Measurements from ENCODE around the gene EXD3. TPM values are rescaled to one million over a fixed set of nuclear protein-coding genes. Genes with fewer than 3 reads are reported as not detected.

EXD3 gene
- total and polyA plus RNA-seq, 9 of the 15 experiments (the other 6 are each of a cell fraction or from before 2014, with no cell fraction given), result 0.29 to 12.5 (median 3.9) TPM

DNA sequence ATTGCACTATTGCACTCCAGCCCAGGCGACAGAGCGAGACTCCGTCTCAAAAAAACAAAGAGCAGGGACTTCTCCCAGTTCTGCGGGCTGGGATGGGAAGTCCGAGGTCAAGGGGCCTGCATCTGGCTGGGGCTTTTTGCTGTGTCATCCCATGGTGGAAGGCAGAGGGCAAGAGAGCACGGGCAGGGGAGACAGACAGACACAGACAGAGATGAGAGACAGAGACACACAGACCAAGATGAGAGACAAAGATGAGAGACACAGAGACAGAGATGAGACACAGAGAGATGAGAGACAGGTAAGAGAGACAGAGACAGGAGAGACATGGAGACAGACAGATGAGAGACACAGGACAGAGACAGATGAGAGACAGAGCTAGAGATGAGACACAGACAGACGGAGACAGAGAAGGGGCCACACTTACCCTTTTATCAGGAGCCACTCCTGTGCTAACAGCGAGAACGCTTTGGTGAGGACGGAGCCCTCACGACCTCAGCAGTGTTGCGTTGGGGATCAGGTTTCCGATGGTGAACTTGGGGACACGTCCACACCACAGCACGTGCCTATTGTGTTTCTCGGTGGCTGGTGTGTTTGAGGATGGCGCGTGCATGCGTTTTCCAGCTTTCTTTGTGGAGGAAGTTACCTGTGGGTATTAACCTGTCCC, 154.3 kb downstream of the EXD3 start (continued):
- TF ChIP-seq, protein P1, sequence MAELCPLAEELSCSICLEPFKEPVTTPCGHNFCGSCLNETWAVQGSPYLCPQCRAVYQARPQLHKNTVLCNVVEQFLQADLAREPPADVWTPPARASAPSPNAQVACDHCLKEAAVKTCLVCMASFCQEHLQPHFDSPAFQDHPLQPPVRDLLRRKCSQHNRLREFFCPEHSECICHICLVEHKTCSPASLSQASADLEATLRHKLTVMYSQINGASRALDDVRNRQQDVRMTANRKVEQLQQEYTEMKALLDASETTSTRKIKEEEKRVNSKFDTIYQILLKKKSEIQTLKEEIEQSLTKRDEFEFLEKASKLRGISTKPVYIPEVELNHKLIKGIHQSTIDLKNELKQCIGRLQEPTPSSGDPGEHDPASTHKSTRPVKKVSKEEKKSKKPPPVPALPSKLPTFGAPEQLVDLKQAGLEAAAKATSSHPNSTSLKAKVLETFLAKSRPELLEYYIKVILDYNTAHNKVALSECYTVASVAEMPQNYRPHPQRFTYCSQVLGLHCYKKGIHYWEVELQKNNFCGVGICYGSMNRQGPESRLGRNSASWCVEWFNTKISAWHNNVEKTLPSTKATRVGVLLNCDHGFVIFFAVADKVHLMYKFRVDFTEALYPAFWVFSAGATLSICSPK (IDR thresholded peaks at IDR 0.05; ENCODE audit: borderline replicate concordance), result no peak
- TF ChIP-seq CBX8 (IDR thresholded peaks at IDR 0.05; ENCODE audit: borderline replicate concordance, extremely low read depth, low read depth, low read length, poor library complexity, severe bottlenecking) (no peak), RB1 (IDR thresholded peaks at IDR 0.05; ENCODE audit: low read depth) (no peak), ARID2 (IDR thresholded peaks at IDR 0.05) (peak; percentile 28; the same call in 1 of the 2 replicates), NCOA4 (IDR thresholded peaks at IDR 0.05; ENCODE audit: partially characterized antibody) (peak; percentile 86), CBX5 (IDR thresholded peaks at IDR 0.05; ENCODE audit: borderline replicate concordance, low read depth) (no peak), SRSF7 (optimal IDR thresholded peaks at IDR 0.05; ENCODE audit: low read depth, low read length) (no peak), PTBP1 (IDR thresholded peaks at IDR 0.05; ENCODE audit: low read depth, low read length) (no peak), ZNF24 (IDR thresholded peaks at IDR 0.05) (no peak), TAL1 (IDR thresholded peaks at IDR 0.05) (0 out of 2 replicates have a peak, but pooled peaks have one; percentile 32)
- TF ChIP-seq, protein P2, sequence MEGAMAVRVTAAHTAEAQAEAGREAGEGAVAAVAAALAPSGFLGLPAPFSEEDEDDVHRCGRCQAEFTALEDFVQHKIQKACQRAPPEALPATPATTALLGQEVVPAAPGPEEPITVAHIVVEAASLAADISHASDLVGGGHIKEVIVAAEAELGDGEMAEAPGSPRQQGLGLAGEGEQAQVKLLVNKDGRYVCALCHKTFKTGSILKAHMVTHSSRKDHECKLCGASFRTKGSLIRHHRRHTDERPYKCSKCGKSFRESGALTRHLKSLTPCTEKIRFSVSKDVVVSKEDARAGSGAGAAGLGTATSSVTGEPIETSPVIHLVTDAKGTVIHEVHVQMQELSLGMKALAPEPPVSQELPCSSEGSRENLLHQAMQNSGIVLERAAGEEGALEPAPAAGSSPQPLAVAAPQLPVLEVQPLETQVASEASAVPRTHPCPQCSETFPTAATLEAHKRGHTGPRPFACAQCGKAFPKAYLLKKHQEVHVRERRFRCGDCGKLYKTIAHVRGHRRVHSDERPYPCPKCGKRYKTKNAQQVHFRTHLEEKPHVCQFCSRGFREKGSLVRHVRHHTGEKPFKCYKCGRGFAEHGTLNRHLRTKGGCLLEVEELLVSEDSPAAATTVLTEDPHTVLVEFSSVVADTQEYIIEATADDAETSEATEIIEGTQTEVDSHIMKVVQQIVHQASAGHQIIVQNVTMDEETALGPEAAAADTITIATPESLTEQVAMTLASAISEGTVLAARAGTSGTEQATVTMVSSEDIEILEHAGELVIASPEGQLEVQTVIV (CRISPR knock-in tag; IDR thresholded peaks at IDR 0.05; ENCODE audit: borderline replicate concordance), result no peak
- TF ChIP-seq, protein P3, sequence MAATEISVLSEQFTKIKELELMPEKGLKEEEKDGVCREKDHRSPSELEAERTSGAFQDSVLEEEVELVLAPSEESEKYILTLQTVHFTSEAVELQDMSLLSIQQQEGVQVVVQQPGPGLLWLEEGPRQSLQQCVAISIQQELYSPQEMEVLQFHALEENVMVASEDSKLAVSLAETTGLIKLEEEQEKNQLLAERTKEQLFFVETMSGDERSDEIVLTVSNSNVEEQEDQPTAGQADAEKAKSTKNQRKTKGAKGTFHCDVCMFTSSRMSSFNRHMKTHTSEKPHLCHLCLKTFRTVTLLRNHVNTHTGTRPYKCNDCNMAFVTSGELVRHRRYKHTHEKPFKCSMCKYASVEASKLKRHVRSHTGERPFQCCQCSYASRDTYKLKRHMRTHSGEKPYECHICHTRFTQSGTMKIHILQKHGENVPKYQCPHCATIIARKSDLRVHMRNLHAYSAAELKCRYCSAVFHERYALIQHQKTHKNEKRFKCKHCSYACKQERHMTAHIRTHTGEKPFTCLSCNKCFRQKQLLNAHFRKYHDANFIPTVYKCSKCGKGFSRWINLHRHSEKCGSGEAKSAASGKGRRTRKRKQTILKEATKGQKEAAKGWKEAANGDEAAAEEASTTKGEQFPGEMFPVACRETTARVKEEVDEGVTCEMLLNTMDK (IDR thresholded peaks at IDR 0.05; ENCODE audit: borderline replicate concordance, insufficient read depth, low read depth, low read length, poor library complexity, severe bottlenecking), result no peak
- TF ChIP-seq, protein P4, sequence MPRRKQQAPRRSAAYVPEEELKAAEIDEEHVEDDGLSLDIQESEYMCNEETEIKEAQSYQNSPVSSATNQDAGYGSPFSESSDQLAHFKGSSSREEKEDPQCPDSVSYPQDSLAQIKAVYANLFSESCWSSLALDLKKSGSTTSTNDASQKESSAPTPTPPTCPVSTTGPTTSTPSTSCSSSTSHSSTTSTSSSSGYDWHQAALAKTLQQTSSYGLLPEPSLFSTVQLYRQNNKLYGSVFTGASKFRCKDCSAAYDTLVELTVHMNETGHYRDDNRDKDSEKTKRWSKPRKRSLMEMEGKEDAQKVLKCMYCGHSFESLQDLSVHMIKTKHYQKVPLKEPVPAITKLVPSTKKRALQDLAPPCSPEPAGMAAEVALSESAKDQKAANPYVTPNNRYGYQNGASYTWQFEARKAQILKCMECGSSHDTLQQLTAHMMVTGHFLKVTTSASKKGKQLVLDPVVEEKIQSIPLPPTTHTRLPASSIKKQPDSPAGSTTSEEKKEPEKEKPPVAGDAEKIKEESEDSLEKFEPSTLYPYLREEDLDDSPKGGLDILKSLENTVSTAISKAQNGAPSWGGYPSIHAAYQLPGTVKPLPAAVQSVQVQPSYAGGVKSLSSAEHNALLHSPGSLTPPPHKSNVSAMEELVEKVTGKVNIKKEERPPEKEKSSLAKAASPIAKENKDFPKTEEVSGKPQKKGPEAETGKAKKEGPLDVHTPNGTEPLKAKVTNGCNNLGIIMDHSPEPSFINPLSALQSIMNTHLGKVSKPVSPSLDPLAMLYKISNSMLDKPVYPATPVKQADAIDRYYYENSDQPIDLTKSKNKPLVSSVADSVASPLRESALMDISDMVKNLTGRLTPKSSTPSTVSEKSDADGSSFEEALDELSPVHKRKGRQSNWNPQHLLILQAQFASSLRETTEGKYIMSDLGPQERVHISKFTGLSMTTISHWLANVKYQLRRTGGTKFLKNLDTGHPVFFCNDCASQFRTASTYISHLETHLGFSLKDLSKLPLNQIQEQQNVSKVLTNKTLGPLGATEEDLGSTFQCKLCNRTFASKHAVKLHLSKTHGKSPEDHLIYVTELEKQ (CRISPR knock-in tag; IDR thresholded peaks at IDR 0.05), result no peak
- TF ChIP-seq, protein P5, sequence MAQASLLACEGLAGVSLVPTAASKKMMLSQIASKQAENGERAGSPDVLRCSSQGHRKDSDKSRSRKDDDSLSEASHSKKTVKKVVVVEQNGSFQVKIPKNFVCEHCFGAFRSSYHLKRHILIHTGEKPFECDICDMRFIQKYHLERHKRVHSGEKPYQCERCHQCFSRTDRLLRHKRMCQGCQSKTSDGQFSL (CRISPR knock-in tag; IDR thresholded peaks at IDR 0.05), result no peak
- TF ChIP-seq, protein P5 (tag; IDR thresholded peaks at IDR 0.05), result no peak
